ENCODE results near the gene GRID2.

The GRID2 gene

DNA sequence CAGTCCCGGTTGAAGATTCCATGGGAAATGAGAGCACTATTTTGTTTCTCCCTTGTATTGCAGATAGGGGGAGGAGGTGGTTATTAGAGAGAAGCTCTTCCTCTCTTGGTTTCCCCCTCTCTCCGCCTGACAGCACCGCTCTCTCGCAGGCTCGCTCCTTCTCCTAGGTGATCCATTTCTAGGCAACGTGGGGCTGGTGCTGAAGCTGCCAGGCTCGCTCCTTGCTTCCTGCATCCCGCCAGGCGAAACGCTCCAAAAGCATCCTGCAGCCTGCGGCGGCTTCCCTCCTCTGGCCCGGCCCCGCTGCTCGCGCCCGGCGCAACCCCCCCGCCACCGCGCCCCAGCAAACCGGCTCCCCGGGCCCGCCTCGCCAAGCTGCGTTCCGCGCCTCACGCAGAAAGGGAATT, at the start of gene GRID2:
Gene GRID2 (plus strand): TSS at position 346 of the 407 bp plus-strand sequence.
- no peaks in the 10 kb centered on the region for H3K79me2 ChIP-seq (ENCODE audit: low read length)
- no peaks in the 10 kb centered on the region for H3K9me2 ChIP-seq (replicated peaks; ENCODE audit: insufficient read depth, low read length)
- H2AFZ ChIP-seq (ENCODE audit: low read length) = peak within 1 kb of the TSS; percentile 72
- H3K4me1 ChIP-seq (ENCODE audit: low read length) = no peaks in the 10 kb centered on the region
- peak within 1 kb of the TSS; percentile 61 for H3K4me3 ChIP-seq (ENCODE audit: low read length)
- no peaks in the 10 kb centered on the region for H3F3A ChIP-seq (ENCODE audit: insufficient read depth, low read length)
- H3K27me3 ChIP-seq (replicated peaks; ENCODE audit: insufficient read depth, low read length) = no peaks in the 10 kb centered on the region
- no peak for TF ChIP-seq EZH2phosphoT487 (IDR thresholded peaks at IDR 0.05; ENCODE audit: low read length)
- no peak for TF ChIP-seq EZH2 (optimal IDR thresholded peaks at IDR 0.05; ENCODE audit: low read depth, low read length)
- TF ChIP-seq, protein P1, sequence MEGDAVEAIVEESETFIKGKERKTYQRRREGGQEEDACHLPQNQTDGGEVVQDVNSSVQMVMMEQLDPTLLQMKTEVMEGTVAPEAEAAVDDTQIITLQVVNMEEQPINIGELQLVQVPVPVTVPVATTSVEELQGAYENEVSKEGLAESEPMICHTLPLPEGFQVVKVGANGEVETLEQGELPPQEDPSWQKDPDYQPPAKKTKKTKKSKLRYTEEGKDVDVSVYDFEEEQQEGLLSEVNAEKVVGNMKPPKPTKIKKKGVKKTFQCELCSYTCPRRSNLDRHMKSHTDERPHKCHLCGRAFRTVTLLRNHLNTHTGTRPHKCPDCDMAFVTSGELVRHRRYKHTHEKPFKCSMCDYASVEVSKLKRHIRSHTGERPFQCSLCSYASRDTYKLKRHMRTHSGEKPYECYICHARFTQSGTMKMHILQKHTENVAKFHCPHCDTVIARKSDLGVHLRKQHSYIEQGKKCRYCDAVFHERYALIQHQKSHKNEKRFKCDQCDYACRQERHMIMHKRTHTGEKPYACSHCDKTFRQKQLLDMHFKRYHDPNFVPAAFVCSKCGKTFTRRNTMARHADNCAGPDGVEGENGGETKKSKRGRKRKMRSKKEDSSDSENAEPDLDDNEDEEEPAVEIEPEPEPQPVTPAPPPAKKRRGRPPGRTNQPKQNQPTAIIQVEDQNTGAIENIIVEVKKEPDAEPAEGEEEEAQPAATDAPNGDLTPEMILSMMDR (IDR thresholded peaks at IDR 0.05; ENCODE audit: low read length) = no peak
- H3K4me2 ChIP-seq (ENCODE audit: low read depth, low read length) = peak within 1 kb of the TSS; percentile 90
- no peak within 1 kb of the TSS for H3K9ac ChIP-seq (ENCODE audit: low read length)
- no peaks in the 10 kb centered on the region for H3K9me3 ChIP-seq (replicated peaks; ENCODE audit: insufficient read depth, low read length)
- H3K36me3 ChIP-seq (replicated peaks; ENCODE audit: insufficient read depth, low read length) = no peaks in the 10 kb centered on the region
- DNase-seq = no peak
- H4K20me1 ChIP-seq (ENCODE audit: insufficient read depth, low read length) = no peaks in the 10 kb centered on the region
- H3K27ac ChIP-seq (ENCODE audit: low read length) = no peak within 1 kb of the TSS

DNA sequence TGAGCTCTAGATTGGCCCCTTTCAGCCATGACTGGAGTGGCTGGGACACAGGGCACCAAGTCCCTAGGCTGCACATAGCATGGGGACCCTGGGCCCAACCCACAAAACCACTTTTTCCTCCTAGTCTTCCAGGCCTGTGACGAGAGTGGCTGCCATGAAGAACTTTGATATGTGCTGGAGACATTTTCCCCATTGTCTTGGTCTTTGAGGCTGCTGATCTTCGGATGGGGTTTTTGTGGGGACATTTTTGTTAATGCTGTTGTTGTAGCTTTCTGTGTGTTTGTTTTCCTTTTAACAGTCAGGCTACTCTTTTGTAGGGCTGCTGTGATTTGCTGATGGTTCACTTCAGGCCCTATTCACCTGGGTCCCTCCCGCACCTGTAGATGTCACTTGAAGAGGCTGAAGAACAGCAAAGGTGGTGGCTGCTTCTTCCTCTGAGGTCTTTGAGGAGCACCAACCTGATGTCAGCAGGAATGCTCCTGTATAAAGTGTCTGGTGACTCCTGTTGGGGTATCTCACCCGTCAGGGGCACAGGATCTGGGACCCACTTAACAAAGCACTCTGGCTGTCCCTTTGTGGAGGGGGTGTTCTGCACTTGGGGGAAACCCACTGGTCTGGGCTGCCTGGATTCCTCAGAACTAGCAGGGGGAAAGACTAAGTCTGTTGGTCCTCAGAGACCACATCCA, 49.6 kb upstream of the GRID2 start:
- Histone ChIP-seq H3K4me1 (ENCODE audit: low read length) (no peaks in the 10 kb centered on the region), H4K20me1 (ENCODE audit: insufficient read depth, low read length) (no peaks in the 10 kb centered on the region), H3K9me2 (replicated peaks; ENCODE audit: insufficient read depth, low read length) (no peaks in the 10 kb centered on the region), H3F3A (ENCODE audit: insufficient read depth, low read length) (no peaks in the 10 kb centered on the region), H3K36me3 (replicated peaks; ENCODE audit: insufficient read depth, low read length) (no peaks in the 10 kb centered on the region), H3K4me2 (ENCODE audit: low read depth, low read length) (no peak overlapping the region), H3K9me3 (replicated peaks; ENCODE audit: insufficient read depth, low read length) (no peaks in the 10 kb centered on the region), H3K27me3 (replicated peaks; ENCODE audit: insufficient read depth, low read length) (no peaks in the 10 kb centered on the region), H2AFZ (ENCODE audit: low read length) (no peak overlapping the region), H3K79me2 (ENCODE audit: low read length) (no peaks in the 10 kb centered on the region), H3K27ac (ENCODE audit: low read length) (no peak overlapping the region), H3K9ac (ENCODE audit: low read length) (no peak overlapping the region), H3K4me3 (ENCODE audit: low read length) (no peak overlapping the region)
- TF ChIP-seq, protein P1 (IDR thresholded peaks at IDR 0.05; ENCODE audit: low read length) = no peak
- no peak for TF ChIP-seq EZH2phosphoT487 (IDR thresholded peaks at IDR 0.05; ENCODE audit: low read length)
- TF ChIP-seq EZH2 (optimal IDR thresholded peaks at IDR 0.05; ENCODE audit: low read depth, low read length) = no peak
- DNase-seq = no peak

DNA sequence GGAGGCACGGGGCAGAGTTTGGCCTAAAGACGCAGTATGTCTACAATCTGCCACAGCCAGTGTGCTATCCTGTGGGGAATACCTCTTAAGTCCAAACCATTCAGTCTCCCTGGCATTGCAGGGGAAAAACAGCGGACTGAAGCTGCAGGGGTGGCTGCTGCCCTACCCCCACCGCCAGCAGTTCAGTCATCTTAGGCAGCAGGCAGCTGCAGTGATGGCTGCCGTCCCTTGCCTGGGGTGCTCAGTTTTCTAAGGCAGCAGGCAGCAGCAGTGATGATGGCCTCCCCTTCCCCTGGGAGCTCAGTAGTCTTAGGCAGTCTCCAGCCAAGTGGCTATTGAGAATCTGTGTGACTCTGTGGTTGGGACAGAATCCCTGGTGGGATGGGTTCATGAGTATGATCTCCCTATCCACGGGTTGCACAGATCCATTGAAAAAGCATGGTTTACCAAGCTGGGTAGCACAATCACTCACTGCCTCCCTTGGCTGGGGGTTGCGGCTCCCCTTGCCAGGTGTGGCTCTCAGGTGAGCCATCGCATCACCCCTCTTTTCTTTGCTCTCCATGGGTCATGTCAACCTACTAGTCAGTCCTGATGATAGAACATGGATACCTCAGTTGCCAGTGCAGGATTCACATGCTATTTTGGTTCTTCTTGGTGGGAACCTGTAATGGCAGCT, 48.9 kb upstream of the GRID2 start:
- Histone ChIP-seq H3K27ac (ENCODE audit: low read length) (no peak overlapping the region), H3K4me3 (ENCODE audit: low read length) (no peak overlapping the region), H3F3A (ENCODE audit: insufficient read depth, low read length) (no peaks in the 10 kb centered on the region), H3K36me3 (replicated peaks; ENCODE audit: insufficient read depth, low read length) (no peaks in the 10 kb centered on the region), H3K9me2 (replicated peaks; ENCODE audit: insufficient read depth, low read length) (no peaks in the 10 kb centered on the region), H3K9me3 (replicated peaks; ENCODE audit: insufficient read depth, low read length) (no peaks in the 10 kb centered on the region), H3K27me3 (replicated peaks; ENCODE audit: insufficient read depth, low read length) (no peaks in the 10 kb centered on the region), H3K4me1 (ENCODE audit: low read length) (no peaks in the 10 kb centered on the region), H3K4me2 (ENCODE audit: low read depth, low read length) (no peak overlapping the region), H3K79me2 (ENCODE audit: low read length) (no peaks in the 10 kb centered on the region), H3K9ac (ENCODE audit: low read length) (no peak overlapping the region), H2AFZ (ENCODE audit: low read length) (no peak overlapping the region), H4K20me1 (ENCODE audit: insufficient read depth, low read length) (no peaks in the 10 kb centered on the region)
- TF ChIP-seq, protein P1 (IDR thresholded peaks at IDR 0.05; ENCODE audit: low read length) = no peak
- TF ChIP-seq EZH2 (optimal IDR thresholded peaks at IDR 0.05; ENCODE audit: low read depth, low read length) (no peak), EZH2phosphoT487 (IDR thresholded peaks at IDR 0.05; ENCODE audit: low read length) (no peak)
- no peak for DNase-seq

All from MM.1S (cell line).